ENCODE measurements around the gene CDC42BPB. TPM values are rescaled to one million over a fixed set of nuclear protein-coding genes. Genes with fewer than 3 reads are reported as not detected.

Gene CDC42BPB
- total and polyA plus RNA-seq, 12 donors, result 41.1 to 108 (median 77.4) TPM

- no peak overlapping the region for H3K4me3 ChIP-seq
- H3K27ac ChIP-seq, result no peak overlapping the region
- WGBS, 4 donors, result 89 to 97% (median 96%) methylated on average over 7 of the region's 7 CpGs
These were observed 167.7 kb downstream of the CDC42BPB start for GRCh38 chr14:102889615-102890014.

GRCh38 chr14:102888748-102889147 is 168.6 kb downstream of the CDC42BPB start:
- Histone ChIP-seq H3K4me1 (replicated peaks in 1 of 2) (no peaks in the 10 kb centered on the region), H3K9me3 (replicated peaks in 1 of 3) (no peaks in the 10 kb centered on the region), H3K27ac (no peak overlapping the region), H3K36me3 (replicated peaks in 1 of 2) (peaks cover 0 to 8% of the 10 kb centered on the region in 2 donors), H3K4me3 (no peak overlapping the region), H3K27me3 (no peaks in the 10 kb centered on the region)
- no peak for DNase-seq
- no peak for TF ChIP-seq CTCF (IDR thresholded peaks at IDR 0.05)
- TF ChIP-seq POLR2A (IDR thresholded peaks at IDR 0.05), result no peak
- WGBS, 4 donors, result 77 to 87% (median 82%) methylated on average over 1 of the region's 1 CpG
- intact Hi-C loops (cut with DNase I), result no loop called here

More at GRCh38 chr14:102889615-102890014, 167.7 kb downstream of the CDC42BPB start:
- Histone ChIP-seq H3K36me3 (replicated peaks in 1 of 2) (peaks cover 0 to 8% of the 10 kb centered on the region in 2 donors), H3K27me3 (no peaks in the 10 kb centered on the region), H3K9me3 (replicated peaks in 1 of 3) (no peaks in the 10 kb centered on the region), H3K4me1 (replicated peaks in 1 of 2) (no peaks in the 10 kb centered on the region)
- intact Hi-C loops (cut with DNase I), result no loop called here
- TF ChIP-seq CTCF (IDR thresholded peaks at IDR 0.05) (no peak), POLR2A (IDR thresholded peaks at IDR 0.05) (no peak)
- DNase-seq, result no peak

- DNase-seq, result no peak
- Histone ChIP-seq H3K4me3 (no peak overlapping the region), H3K27ac (no peak overlapping the region), H3K9me3 (replicated peaks in 1 of 3) (no peaks in the 10 kb centered on the region), H3K4me1 (replicated peaks in 1 of 2) (no peaks in the 10 kb centered on the region), H3K36me3 (replicated peaks in 1 of 2) (peaks cover 0 to 8% of the 10 kb centered on the region in 2 donors), H3K27me3 (no peaks in the 10 kb centered on the region)
- no peak for TF ChIP-seq CTCF (IDR thresholded peaks at IDR 0.05)
- no peak for TF ChIP-seq POLR2A (IDR thresholded peaks at IDR 0.05)
- intact Hi-C loops (cut with DNase I), result no loop called here
- 95 to 97% (median 97%) methylated on average over 19 to 22 of the region's 22 CpGs for WGBS, 4 donors
These were observed 171.5 kb downstream of the CDC42BPB start for GRCh38 chr14:102885737-102886447.

GRCh38 chr14:102883554-102883953 is 173.8 kb downstream of the CDC42BPB start:
- H3K27me3 ChIP-seq, result no peaks in the 10 kb centered on the region
- H3K36me3 ChIP-seq (replicated peaks in 1 of 2), result peaks cover 0 to 8% of the 10 kb centered on the region in 2 donors
- TF ChIP-seq CTCF (IDR thresholded peaks at IDR 0.05) (no peak), POLR2A (IDR thresholded peaks at IDR 0.05) (no peak)
- intact Hi-C loops (cut with DNase I), result no loop called here
- no peak for DNase-seq
- 96 to 98% (median 97%) methylated on average over 14 of the region's 14 CpGs for WGBS, 4 donors
- H3K4me3 ChIP-seq, result no peak overlapping the region
- no peak overlapping the region for H3K27ac ChIP-seq
- H3K9me3 ChIP-seq (replicated peaks in 1 of 3), result no peaks in the 10 kb centered on the region
- no peaks in the 10 kb centered on the region for H3K4me1 ChIP-seq (replicated peaks in 1 of 2)
